Renal cortex interstitium (tissue), 11 donors: ENCODE data around the gene ENKUR. TPM values are rescaled to one million over a fixed set of nuclear protein-coding genes. Genes with fewer than 3 reads are reported as not detected.
"Not testable (repeated sequence)": the region's sequence is repeated elsewhere in the genome, so short reads cannot be mapped to it uniquely, and the experiment has no call there.

Experiments
- DNase-seq, 11 donors: peaks; one replicate each; pipeline ENCODE4 v3.0.0-alpha.2; 2013; ENCODE audit warnings: low read depth in 9 of 11, low spot score in 4 of 11; ENCODE audit errors: extremely low read depth in 1 of 11
- polyA plus RNA-seq, 3 donors: library from polyadenylated mRNA; unstranded; fragments of 120-200 nt; gene quantifications; one replicate each; pipeline ENCODE4 v1.2.1, GENCODE V29; 2013; ENCODE audit not compliant: insufficient read length in 3 of 3

ENKUR gene
- polyA plus RNA-seq, 3 donors, result 3.4 to 4.4 (median 4.2) TPM

- DNase-seq, result peak in 1 of 11 donors; percentile 15
These were observed 57.8 kb downstream of the ENKUR start for GRCh38 chr10:24958091-24958720.

- DNase-seq, result not testable (repeated sequence)
These were observed 58.3 kb downstream of the ENKUR start for GRCh38 chr10:24957624-24958051.

- DNase-seq, result no peak
These were observed 62.3 kb downstream of the ENKUR start for GRCh38 chr10:24953675-24954074.

- DNase-seq, result peak in 7 of 11 donors; percentile 33 to 51 (median 48)
These were observed 63.0 kb downstream of the ENKUR start for GRCh38 chr10:24952707-24953645.

- peak in 8 of 11 donors; percentile 38 to 59 (median 52) for DNase-seq
These were observed 63.7 kb downstream of the ENKUR start, which contains the start of gene PRTFDC1 for GRCh38 chr10:24952143-24952706. PRTFDC1 (minus strand) TSS chr10:24952606; CDS start chr10:24952575, 31 bp downstream.

GRCh38 chr10:24951201-24952142 lies 64.5 kb downstream of the ENKUR start:
- peak in 3 of 11 donors; percentile 32 to 43 (median 40) for DNase-seq

- no peak for DNase-seq
These were observed 65.5 kb downstream of the ENKUR start for GRCh38 chr10:24950439-24950838.

GRCh38 chr10:24949616-24950015 lies 66.3 kb downstream of the ENKUR start:
- no peak for DNase-seq

GRCh38 chr10:24947304-24948097 lies 68.5 kb downstream of the ENKUR start:
- no peak for DNase-seq

- no peak for DNase-seq
These were observed 71.3 kb downstream of the ENKUR start for GRCh38 chr10:24944512-24945255.

- no peak for DNase-seq
These were observed 77.4 kb downstream of the ENKUR start for GRCh38 chr10:24938525-24938924.

GRCh38 chr10:24938076-24938475 lies 77.9 kb downstream of the ENKUR start:
- no peak for DNase-seq

GRCh38 chr10:24935504-24936292 lies 80.3 kb downstream of the ENKUR start:
- DNase-seq, result no peak
